Fibroblast of the aortic adventitia (primary cell): ENCODE results near the gene APPL2. TPM values are rescaled to one million over a fixed set of nuclear protein-coding genes. Genes with fewer than 3 reads are reported as not detected.

Experiments used
- DNase-seq: peaks from one replicate; pipeline ENCODE4 v3.0.0-alpha.2; 2010; ENCODE audit warnings: low read depth
- H3K4me3 ChIP-seq: 2 replicates; pipeline ENCODE4 v1.5.1; 2011; ENCODE audit warnings: low read depth, mild to moderate bottlenecking, control low read depth, low read length, moderate library complexity
- CTCF ChIP-seq: IDR thresholded peaks from 2 replicates; pipeline ENCODE4 v1.5.1; 2011; ENCODE audit warnings: mild to moderate bottlenecking, low read length, control low read depth, inconsistent platforms; ENCODE audit not compliant: insufficient read depth
- total RNA-seq: library from RNA; depleted of rRNA; stranded (reverse); fragments of >200 nt; gene quantifications from 2 replicates; pipeline ENCODE4 v1.2.3, GENCODE V29; 2012; ENCODE audit warnings: low replicate concordance

The APPL2 gene
- total RNA-seq, 1 donor, result 48.5 TPM

DNA sequence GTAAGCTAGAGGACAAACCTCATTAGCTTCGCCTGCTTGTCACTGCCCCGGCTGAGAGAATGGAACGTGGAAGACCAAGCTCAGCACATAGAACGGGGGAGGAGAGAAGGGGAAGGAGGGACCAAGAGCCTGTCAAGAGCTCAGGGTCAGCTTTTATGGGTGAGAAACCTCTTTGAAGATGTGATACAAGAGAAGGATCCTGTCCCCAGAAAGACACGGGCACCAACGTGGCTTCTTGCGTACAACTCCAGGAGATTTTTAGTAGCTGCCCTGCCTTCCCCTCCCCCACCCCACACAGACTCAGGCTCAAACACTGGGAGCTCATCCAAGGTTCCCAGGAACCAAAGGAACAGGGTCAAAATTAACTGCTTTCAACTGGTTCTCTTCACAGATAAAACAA, 34.7 kb downstream of the APPL2 start:
- TF ChIP-seq CTCF, result no peak
- no peak overlapping the region for H3K4me3 ChIP-seq
- DNase-seq, result no peak

DNA sequence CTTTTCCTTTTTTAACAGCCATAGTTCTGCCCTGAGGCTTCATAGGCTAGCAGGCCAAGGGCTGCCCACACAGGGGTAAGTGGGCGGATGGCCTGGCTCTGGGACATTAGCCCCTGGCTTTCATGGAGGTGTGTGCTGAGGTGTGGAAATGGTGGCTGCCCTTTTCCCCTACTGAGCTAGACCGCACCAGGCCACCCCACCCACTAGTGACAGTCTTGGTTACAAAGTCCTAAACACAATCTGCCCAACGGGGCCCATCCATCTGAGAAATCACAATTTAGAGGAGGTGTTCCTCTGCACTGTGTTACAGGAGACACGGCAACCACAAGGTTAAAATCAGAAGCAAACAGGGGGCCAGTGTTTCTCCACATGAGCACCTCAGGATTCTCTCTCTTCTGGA, 35.6 kb downstream of the APPL2 start:
- no peak for DNase-seq
- no peak overlapping the region for H3K4me3 ChIP-seq
- no peak for TF ChIP-seq CTCF

DNA sequence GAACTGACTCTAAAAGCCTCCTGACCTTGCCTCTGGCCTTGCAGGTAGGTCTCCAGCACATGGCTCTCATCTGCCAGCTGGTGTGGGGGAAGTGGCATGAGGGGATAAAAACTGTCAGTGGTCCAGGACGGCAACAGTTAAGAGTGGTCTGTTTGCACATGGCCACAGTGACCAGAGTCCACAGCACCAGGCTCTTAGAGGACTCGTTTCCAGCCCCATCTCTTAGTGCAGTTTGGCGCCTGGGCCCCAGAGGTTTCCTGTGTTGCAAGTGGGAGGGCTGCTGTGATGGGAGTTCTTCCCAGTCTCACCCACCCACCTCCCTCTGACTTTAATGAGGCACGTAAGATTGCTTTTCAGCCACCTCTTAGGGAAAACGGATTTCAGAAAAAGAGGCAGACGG, 37.0 kb downstream of the APPL2 start:
- H3K4me3 ChIP-seq, result no peak overlapping the region
- no peak for DNase-seq
- no peak for TF ChIP-seq CTCF

GRCh38 chr12:105196090-105196489, 39.9 kb downstream of the APPL2 start:
- DNase-seq, result no peak
- TF ChIP-seq CTCF, result no peak
- no peak overlapping the region for H3K4me3 ChIP-seq

DNA sequence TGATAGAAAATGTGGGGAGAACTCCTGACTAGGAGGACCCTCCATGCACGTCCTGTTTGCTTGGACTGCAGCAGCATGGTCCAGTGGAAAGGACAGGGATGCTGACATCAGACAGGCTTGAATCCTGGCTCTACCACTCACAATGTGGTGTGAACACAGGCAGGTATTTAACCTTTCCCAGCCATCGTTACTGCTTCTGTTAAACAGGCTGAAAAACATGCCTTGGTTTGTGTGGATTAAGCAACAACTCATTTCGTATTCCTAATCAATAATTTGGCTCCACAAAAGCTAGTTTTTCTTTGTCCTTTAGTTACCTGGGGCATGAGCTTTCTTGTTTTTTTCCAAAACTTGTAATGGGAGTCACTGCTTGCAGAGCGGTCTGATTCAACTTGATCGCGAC, 41.0 kb downstream of the APPL2 start:
- no peak overlapping the region for H3K4me3 ChIP-seq
- no peak for TF ChIP-seq CTCF
- no peak for DNase-seq

- no peak for TF ChIP-seq CTCF
- H3K4me3 ChIP-seq, result no peak overlapping the region
- DNase-seq, result no peak
Measured at GRCh38 chr12:105192624-105193225, 43.2 kb downstream of the APPL2 start.

DNA sequence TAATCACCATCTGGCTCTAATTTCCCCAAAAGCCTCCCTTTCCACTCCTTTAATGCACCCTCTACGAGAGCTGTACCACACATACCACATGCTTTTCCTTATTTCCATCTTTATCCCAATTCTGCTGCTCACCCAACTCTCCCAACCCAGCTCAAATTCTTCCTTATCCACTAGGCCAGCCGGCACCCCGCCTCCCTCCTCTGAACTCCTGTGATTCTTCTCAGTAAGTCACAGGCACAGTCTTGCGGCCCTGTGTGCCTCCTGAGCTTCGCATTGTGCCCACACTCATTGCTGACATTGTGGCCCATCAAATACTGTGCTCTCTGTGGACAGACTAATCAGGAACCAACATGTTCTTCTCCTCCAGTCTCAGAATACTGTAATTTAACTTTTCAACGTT, 45.4 kb downstream of the APPL2 start:
- no peak for TF ChIP-seq CTCF
- no peak overlapping the region for H3K4me3 ChIP-seq
- DNase-seq, result no peak
